GM21447 (cell line): Measurements from ENCODE around the gene ITSN2.

Experiments
- ATAC-seq: cut with Tn5 transposase; IDR thresholded peaks from one replicate; pipeline ENCODE4 v1.9.1; 2021; ENCODE audit not compliant: unreplicated experiment

The ITSN2 gene

GRCh38 chr2:24189551-24189950, 170.8 kb downstream of the ITSN2 start:
- no peak for ATAC-seq

DNA sequence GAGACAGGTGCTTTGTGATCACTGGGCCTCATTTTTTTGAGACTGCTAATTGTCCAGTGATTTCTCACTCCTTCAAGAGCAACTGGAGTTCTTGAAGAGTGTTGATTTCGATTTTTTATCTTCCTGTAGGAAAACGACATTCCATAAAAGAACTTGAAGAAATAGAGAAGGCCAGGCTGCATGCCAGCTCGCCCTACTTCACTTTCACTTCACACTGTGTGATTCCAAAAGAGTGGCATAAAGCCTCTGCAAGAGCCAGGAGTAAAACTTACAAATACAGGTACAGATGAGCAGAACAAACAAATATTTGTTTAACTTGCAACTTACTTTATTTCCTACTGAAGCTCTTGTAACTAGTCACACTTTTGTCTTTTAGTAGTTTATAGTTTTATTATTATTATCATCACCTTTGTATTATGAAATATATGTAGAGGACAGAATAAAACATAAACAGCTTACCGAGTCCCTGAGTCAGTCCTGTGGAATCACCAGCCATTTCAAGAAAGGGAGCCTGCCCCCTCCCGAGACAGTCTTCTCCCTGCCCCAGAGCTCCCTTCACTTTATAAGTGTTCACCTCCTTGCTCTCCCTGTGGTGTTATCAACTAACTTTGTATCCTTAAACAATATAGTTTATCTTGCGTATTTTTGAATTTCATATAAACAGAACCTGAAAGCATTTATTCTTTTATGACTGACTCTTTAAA, 176.8 kb downstream of the ITSN2 start:
- no peak for ATAC-seq

GRCh38 chr2:24182507-24182906, 177.8 kb downstream of the ITSN2 start:
- no peak for ATAC-seq

- no peak for ATAC-seq
These were observed 178.5 kb downstream of the ITSN2 start for GRCh38 chr2:24181849-24182248.

DNA sequence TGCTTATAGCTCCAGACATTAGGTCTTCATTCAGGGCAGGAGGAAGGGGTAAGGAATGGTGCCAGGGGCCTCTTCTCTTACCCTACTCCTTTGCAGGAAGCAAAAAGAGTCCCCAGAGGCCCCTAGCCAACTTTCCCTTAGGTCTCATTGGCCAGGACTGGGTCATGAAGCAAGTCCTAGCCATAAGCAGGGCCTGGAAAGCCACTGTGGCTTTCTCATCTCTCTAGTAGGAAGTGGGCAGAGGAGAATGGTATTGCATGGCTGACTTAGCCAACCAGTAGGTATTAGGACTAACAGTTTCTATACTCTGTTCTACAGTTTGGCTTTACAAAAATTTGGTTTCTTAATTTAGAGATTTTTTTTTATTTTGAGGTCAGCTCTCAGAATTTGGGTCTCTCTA, 180.7 kb downstream of the ITSN2 start:
- ATAC-seq = no peak

GRCh38 chr2:24176326-24176725, 184.0 kb downstream of the ITSN2 start:
- ATAC-seq = no peak

- ATAC-seq = no peak
These were observed 184.6 kb downstream of the ITSN2 start for GRCh38 chr2:24175631-24176187.

DNA sequence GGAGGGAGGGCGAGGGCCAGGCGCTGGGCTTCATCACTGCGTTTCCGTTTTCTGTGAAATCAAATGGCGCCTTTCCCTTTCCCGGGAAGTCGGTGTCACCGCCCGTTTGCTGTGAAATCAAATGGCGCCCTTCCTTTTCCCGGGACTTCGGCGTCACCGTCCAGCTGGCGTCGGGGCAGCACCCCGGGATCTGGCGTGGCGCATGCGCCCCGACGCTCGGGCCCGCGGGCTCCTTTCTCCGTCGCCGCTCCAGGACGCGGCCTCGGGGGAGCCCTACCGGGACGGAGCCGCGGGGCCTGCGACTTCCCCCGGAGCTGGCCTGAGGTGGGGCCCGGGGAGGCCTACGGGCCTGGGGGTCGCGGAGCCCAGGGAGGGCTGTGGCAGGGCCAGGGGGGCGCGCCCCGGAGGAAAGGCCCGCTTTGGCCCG, 185.5 kb downstream of the ITSN2 start, which contains the start of gene FAM228A:
FAM228A (plus strand) TSS at position 203 of the 427 bp plus-strand sequence. CDS start 428 bp downstream, outside the sequence.
- ATAC-seq = no peak

DNA sequence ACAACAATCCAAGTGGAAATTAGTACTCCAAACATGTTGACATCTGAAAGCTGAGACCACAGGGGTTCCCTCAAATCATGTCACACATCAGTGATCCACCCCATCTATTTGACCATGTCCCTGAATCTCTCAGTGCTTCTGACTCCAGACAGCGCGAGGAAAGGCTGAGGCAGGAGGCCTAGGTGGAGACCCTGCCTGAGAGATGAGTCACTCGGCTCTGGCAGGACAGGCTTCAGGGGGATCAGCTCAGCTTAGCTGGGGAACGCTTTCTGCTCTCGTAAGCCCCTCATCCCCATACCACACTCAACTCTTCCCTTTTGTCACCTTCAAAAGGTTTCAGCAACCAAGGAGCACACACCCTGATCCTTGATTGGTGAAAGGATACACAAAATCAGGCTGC, 191.3 kb downstream of the ITSN2 start:
- ATAC-seq = no peak

- ATAC-seq = no peak
These were observed 195.8 kb downstream of the ITSN2 start for GRCh38 chr2:24164416-24164973.

DNA sequence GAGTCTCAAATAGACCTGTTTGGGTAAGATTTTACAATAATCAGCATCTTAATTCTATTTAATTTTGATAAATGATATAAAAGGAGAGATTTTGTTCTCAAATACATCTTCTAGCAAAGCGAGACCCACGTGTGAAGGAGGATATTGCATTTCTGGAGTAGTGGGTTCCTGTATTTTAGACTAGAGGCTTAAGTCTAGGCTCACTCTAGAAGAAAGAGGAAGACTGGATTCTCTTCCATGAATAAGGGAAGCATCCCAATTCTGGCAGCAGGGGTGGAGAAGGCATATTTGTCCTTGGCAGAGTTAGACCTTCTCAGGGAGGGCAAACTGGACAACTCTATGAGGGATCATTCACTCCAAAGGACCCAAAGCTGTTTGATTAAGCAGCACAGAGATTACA, 196.7 kb downstream of the ITSN2 start:
- ATAC-seq = no peak

- no peak for ATAC-seq
These were observed 197.2 kb downstream of the ITSN2 start for GRCh38 chr2:24163186-24163585.

GRCh38 chr2:24162494-24162893, 197.8 kb downstream of the ITSN2 start:
- ATAC-seq = no peak

GRCh38 chr2:24160761-24161160, 199.6 kb downstream of the ITSN2 start:
- no peak for ATAC-seq

GRCh38 chr2:24159708-24160107, 200.6 kb downstream of the ITSN2 start:
- ATAC-seq = no peak

DNA sequence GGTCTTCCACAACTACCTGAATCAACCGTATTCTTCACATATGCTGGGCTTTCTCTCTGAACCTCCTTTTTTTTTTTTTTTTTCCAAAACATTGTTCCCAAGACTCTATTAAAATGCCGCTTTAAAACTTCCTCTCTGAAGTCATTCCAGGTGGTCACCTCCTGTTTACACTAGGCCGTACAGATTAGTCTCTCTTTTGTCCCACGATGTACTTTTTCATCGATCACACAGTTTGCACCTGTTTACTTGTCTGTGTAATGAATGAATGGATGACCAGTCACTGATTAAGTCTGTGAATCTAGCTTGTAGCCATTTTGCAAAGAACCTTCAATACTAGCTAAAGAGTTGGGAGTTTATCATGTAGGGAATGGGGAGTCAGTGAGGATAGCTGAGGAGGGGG, 202.2 kb downstream of the ITSN2 start:
- ATAC-seq = no peak

- ATAC-seq = no peak
These were observed 206.9 kb downstream of the ITSN2 start for GRCh38 chr2:24153478-24153877.
